HG03159 (cell line): Measurements from ENCODE around the gene UTP4.

Experiments used
- ATAC-seq: cut with Tn5 transposase; IDR thresholded peaks from one replicate; pipeline ENCODE4 v1.9.1; 2021; ENCODE audit warnings: mild to moderate bottlenecking, moderate library complexity; ENCODE audit not compliant: unreplicated experiment

Gene UTP4

DNA sequence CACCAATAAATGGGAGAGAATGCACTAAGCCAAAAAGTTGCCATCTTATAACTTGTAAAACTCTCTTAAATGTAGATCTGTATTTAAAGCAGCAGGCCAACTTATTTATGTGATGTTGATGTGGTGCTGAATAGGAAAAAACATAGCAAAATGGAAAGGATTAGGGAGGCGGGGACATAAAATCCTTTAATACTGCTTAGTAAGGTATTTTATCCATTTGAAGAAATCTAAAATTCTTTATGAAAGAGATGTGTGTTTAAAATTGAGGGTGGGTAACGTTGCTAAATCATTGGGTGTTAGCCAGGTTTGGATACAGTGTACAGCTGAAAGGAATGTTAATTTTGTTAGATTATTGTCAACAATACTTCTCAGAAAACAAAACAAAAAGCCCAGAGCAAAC is 68.8 kb downstream of the UTP4 start:
- no peak for ATAC-seq

- no peak for ATAC-seq
These were observed 69.3 kb downstream of the UTP4 start for GRCh38 chr16:69201787-69202186.

- no peak for ATAC-seq
These were observed 71.7 kb downstream of the UTP4 start for GRCh38 chr16:69204172-69204571.

DNA sequence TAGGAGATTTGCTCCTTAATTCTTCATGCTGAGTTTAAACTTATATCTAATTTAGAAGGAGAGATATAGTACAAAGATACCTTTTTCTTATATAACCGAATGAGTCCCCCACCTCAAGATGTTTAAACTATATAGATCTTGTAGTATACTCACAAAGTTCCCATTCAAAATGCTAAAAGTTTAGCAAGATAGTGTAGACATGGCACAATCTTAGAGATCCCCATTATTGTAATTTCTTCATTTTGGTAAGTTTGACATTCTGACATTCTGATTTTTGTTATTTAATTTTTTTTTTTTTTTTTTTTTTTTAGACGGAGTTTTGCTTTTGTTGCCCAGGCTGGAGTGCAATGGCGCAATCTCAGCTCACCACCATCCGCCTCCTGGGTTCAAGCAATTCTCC is 77.3 kb downstream of the UTP4 start:
- ATAC-seq = no peak

DNA sequence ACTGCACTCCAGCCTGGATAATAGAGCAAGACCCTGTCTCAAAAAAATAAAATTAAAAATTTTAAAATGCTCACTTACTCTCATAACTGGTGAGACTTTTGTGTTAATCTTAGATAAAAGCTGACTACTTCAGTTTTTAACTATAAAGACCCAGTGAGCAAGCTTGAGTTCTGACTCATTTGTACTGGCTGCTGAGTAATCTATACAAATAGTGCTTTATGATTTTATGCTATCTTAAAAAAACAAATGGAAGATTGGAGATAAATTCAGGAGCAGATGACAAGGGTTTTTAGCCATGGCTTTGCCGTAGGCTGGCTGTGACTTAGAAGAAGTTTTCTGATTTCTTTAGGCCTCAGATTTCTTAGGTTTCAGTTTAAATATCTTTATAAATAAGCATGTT is 85.0 kb downstream of the UTP4 start:
- ATAC-seq = no peak
